ENCODE results near the gene CARD8.

DNA sequence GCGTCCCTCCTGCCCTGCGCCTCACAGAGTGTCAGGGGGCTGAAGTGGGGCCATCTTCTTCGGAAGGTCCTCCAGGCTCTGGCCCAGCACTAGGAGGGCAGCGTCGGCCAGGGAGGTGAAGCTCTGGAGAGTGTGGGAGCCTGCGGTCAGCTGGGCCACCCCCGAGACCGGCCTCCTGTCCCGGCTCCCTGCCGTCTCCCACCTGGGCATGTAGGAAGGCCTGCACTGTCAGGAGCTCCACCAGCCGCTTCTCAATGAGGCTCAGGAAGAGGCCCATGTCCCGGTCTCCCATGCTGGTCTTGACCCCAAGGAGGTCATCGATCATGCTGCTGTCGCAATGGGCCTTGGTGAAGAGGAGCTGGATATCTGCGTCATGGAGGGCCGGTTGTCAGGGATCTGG lies 42.3 kb upstream of the CARD8 start:
- TF ChIP-seq, protein P1, sequence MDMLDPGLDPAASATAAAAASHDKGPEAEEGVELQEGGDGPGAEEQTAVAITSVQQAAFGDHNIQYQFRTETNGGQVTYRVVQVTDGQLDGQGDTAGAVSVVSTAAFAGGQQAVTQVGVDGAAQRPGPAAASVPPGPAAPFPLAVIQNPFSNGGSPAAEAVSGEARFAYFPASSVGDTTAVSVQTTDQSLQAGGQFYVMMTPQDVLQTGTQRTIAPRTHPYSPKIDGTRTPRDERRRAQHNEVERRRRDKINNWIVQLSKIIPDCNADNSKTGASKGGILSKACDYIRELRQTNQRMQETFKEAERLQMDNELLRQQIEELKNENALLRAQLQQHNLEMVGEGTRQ (IDR thresholded peaks at IDR 0.05; ENCODE audit: low read length) = no peak
- TF ChIP-seq POLR2A (IDR thresholded peaks at IDR 0.05; ENCODE audit: control extremely low read depth in 1 of 2, low read depth in 2 of 2, low read length in 2 of 2) (no peak), CHD1 (IDR thresholded peaks at IDR 0.05; ENCODE audit: low read depth, low read length) (no peak), POLR2AphosphoS5 (IDR thresholded peaks at IDR 0.05; ENCODE audit: low read depth, low read length) (no peak), SIN3A (conservative IDR thresholded peaks at IDR 0.05 in 1 of 2, IDR thresholded peaks at IDR 0.05 in 1 of 2; ENCODE audit: low read depth in 1 of 2, low read length in 2 of 2) (no peak), TBP (IDR thresholded peaks at IDR 0.05; ENCODE audit: low read depth, low read length) (no peak), CTCF (IDR thresholded peaks at IDR 0.05; ENCODE audit: control extremely low read depth in 1 of 3, insufficient read depth in 1 of 3, low read depth in 1 of 3, low read length in 3 of 3) (no peak), HDAC6 (IDR thresholded peaks at IDR 0.05; ENCODE audit: low read depth, low read length) (no peak), CEBPB (IDR thresholded peaks at IDR 0.05; ENCODE audit: low read depth, low read length) (no peak), RAD21 (IDR thresholded peaks at IDR 0.05 in 1 of 2, conservative IDR thresholded peaks at IDR 0.05 in 1 of 2; ENCODE audit: low read depth in 2 of 2, low read length in 2 of 2) (no peak), SUZ12 (IDR thresholded peaks at IDR 0.05; ENCODE audit: low read length) (no peak), KDM1A (IDR thresholded peaks at IDR 0.05; ENCODE audit: borderline replicate concordance, low read length) (no peak), BACH1 (IDR thresholded peaks at IDR 0.05; ENCODE audit: low read length) (no peak)
- TF ChIP-seq, protein P2, sequence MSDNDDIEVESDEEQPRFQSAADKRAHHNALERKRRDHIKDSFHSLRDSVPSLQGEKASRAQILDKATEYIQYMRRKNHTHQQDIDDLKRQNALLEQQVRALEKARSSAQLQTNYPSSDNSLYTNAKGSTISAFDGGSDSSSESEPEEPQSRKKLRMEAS (IDR thresholded peaks at IDR 0.05) = no peak

All from H1 (cell line).